ENCODE measurements around the gene PAOX. TPM values are rescaled to one million over a fixed set of nuclear protein-coding genes. Genes with fewer than 3 reads are reported as not detected.

PAOX gene
- total RNA-seq, 1 experiment from 2014 or later = 6.7 TPM

DNA sequence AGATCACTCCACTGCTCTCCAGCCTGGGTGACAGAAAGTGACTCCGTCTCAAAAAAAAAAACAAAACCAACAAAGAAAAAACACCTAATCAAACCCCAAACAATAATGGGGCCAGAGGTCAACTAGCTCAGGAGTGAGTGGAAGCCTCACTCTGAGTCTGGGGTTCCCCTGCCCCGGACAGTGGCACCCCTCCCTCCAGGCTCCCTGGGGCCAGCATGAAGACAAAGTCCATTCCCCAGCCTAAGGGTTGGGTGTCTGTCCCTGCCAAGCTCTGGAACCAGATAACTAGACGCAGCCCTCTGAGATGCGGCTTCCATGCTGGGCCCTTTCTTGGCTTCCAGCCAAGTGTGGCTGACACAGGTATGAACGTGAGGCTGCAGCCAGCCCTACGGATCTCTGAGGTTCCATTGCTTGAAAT, 19.5 kb upstream of the PAOX start:
- Histone ChIP-seq H3K4me3 (ENCODE audit: low read depth, low read length) (no peak overlapping the region), H3K27me3 (replicated peaks; ENCODE audit: control insufficient read depth, insufficient read depth, low read length) (no peaks in the 10 kb centered on the region), H3K4me1 (peaks cover 41% of the 10 kb centered on the region), H3K36me3 (ENCODE audit: control insufficient read depth, insufficient read depth, low read length) (peaks cover 11% of the 10 kb centered on the region), H3K9me3 (no peaks in the 10 kb centered on the region)
- peak; percentile 68 to 87 for DNase-seq
- peaks cover 26% of the 10 kb centered on the region for H3K4me1 Mint-ChIP-seq (ENCODE audit: low read depth, unreplicated experiment)
- peak overlapping the region; percentile 85 for H3K27ac Mint-ChIP-seq (ENCODE audit: unreplicated experiment)
- H3K36me3 Mint-ChIP-seq (ENCODE audit: insufficient read depth, unreplicated experiment) = peaks cover 53% of the 10 kb centered on the region
- ChIA-PET CTCF (interaction anchor here (1.0 kb wide), 1 partner anchor 19 kb away, joined by 3 read pairs; no protein-coding TSS in a partner anchor), POLR2A (no interaction called here)
- intact Hi-C loops (cut with micrococcal nuclease; ENCODE audit: unreplicated experiment) = no loop called here
- H3K27me3 Mint-ChIP-seq (ENCODE audit: insufficient read depth, unreplicated experiment) = no peaks in the 10 kb centered on the region
- H3K4me3 Mint-ChIP-seq (ENCODE audit: unreplicated experiment) = peak overlapping the region; percentile 60
- no peaks in the 10 kb centered on the region for H3K9me3 Mint-ChIP-seq (ENCODE audit: unreplicated experiment)
- BruUV-seq (replicated peaks) = no TSS peak
- TF ChIP-seq CTCF (IDR thresholded peaks at IDR 0.05; ENCODE audit: insufficient read depth in 1 of 2, low read depth in 1 of 2, low read length in 1 of 2, severe bottlenecking in 1 of 2, unreplicated experiment in 1 of 2) = no peak

GRCh38 chr10:133359972-133360610, 19.0 kb upstream of the PAOX start:
- no TSS peak for BruUV-seq (replicated peaks)
- CTCF ChIA-PET = interaction anchor here (1.0 kb wide), 1 partner anchor 18 kb away, joined by 3 read pairs; no protein-coding TSS in a partner anchor
- intact Hi-C loops (cut with micrococcal nuclease; ENCODE audit: unreplicated experiment) = loop anchor here (1.0 kb wide), 1 partner anchor 13 kb away; the partner anchor contains the start of gene ECHS1

GRCh38 chr10:133361227-133361626, 17.8 kb upstream of the PAOX start:
- Histone ChIP-seq H3K36me3 (ENCODE audit: control insufficient read depth, insufficient read depth, low read length) (peaks cover 13% of the 10 kb centered on the region), H3K4me1 (peaks cover 39% of the 10 kb centered on the region), H3K27me3 (replicated peaks; ENCODE audit: control insufficient read depth, insufficient read depth, low read length) (no peaks in the 10 kb centered on the region), H3K9me3 (no peaks in the 10 kb centered on the region), H3K4me3 (ENCODE audit: low read depth, low read length) (no peak overlapping the region)
- DNase-seq = no peak
- peaks cover 68% of the 10 kb centered on the region for H3K36me3 Mint-ChIP-seq (ENCODE audit: insufficient read depth, unreplicated experiment)
- intact Hi-C loops (cut with micrococcal nuclease; ENCODE audit: unreplicated experiment) = no loop called here
- H3K4me3 Mint-ChIP-seq (ENCODE audit: unreplicated experiment) = no peak overlapping the region
- H3K9me3 Mint-ChIP-seq (ENCODE audit: unreplicated experiment) = no peaks in the 10 kb centered on the region
- peaks cover 26% of the 10 kb centered on the region for H3K4me1 Mint-ChIP-seq (ENCODE audit: low read depth, unreplicated experiment)
- CTCF ChIA-PET = interaction anchor here (0.6 kb wide), 1 partner anchor 32 kb away, joined by 3 read pairs; no protein-coding TSS in a partner anchor
- H3K27ac Mint-ChIP-seq (ENCODE audit: unreplicated experiment) = peak overlapping the region; percentile 1
- no peak for TF ChIP-seq CTCF (IDR thresholded peaks at IDR 0.05; ENCODE audit: insufficient read depth in 1 of 2, low read depth in 1 of 2, low read length in 1 of 2, severe bottlenecking in 1 of 2, unreplicated experiment in 1 of 2)
- POLR2A ChIA-PET = interaction anchor here (0.7 kb wide), 1 partner anchor 10 kb away, joined by 4 read pairs; no protein-coding TSS in a partner anchor
- BruUV-seq (replicated peaks) = no TSS peak
- no peaks in the 10 kb centered on the region for H3K27me3 Mint-ChIP-seq (ENCODE audit: insufficient read depth, unreplicated experiment)

More at GRCh38 chr10:133359972-133360610, 19.0 kb upstream of the PAOX start:
- H3K36me3 Mint-ChIP-seq (ENCODE audit: insufficient read depth, unreplicated experiment) = peaks cover 58% of the 10 kb centered on the region
- no peaks in the 10 kb centered on the region for H3K9me3 ChIP-seq
- no peaks in the 10 kb centered on the region for H3K27me3 ChIP-seq (replicated peaks; ENCODE audit: control insufficient read depth, insufficient read depth, low read length)
- POLR2A ChIA-PET = no interaction called here
- H3K9me3 Mint-ChIP-seq (ENCODE audit: unreplicated experiment) = no peaks in the 10 kb centered on the region
- peaks cover 44% of the 10 kb centered on the region for H3K4me1 ChIP-seq
- H3K4me3 ChIP-seq (ENCODE audit: low read depth, low read length) = no peak overlapping the region
- peak overlapping the region; percentile 60 for H3K4me3 Mint-ChIP-seq (ENCODE audit: unreplicated experiment)
- peaks cover 26% of the 10 kb centered on the region for H3K4me1 Mint-ChIP-seq (ENCODE audit: low read depth, unreplicated experiment)
- H3K27ac Mint-ChIP-seq (ENCODE audit: unreplicated experiment) = peak overlapping the region; percentile 85
- H3K36me3 ChIP-seq (ENCODE audit: control insufficient read depth, insufficient read depth, low read length) = peaks cover 13% of the 10 kb centered on the region
- H3K27me3 Mint-ChIP-seq (ENCODE audit: insufficient read depth, unreplicated experiment) = no peaks in the 10 kb centered on the region
- peak; percentile 81 to 85 for DNase-seq
- TF ChIP-seq CTCF (IDR thresholded peaks at IDR 0.05; ENCODE audit: insufficient read depth in 1 of 2, low read depth in 1 of 2, low read length in 1 of 2, severe bottlenecking in 1 of 2, unreplicated experiment in 1 of 2) = no peak
